MM.1S (cell line): ENCODE data around the gene FLT4.

Experiments used
- DNase-seq: peaks from one replicate; pipeline ENCODE4 v3.0.0-alpha.2; 2015
- H2AFZ ChIP-seq: fragments of 300-600 bp; sonication (generic); 2 replicates; pipeline ENCODE4 v1.6.0; 2016; ENCODE audit warnings: antibody characterized with exemption, low read length
- H3F3A ChIP-seq: fragments of 300-600 bp; sonication (generic); 2 replicates; pipeline ENCODE4 v1.6.1; 2016; ENCODE audit warnings: mild to moderate bottlenecking, antibody characterized with exemption, low read length, moderate library complexity, mixed read lengths; ENCODE audit not compliant: insufficient read depth
- H3K27ac ChIP-seq: fragments of 300-600 bp; sonication (generic); 2 replicates; pipeline ENCODE4 v1.5.1; 2016; ENCODE audit warnings: mild to moderate bottlenecking, low read length
- H3K27me3 ChIP-seq: fragments of 300-600 bp; sonication (generic); replicated peaks from 2 replicates; pipeline ENCODE4 v1.6.0; 2016; ENCODE audit warnings: low read length; ENCODE audit not compliant: insufficient read depth
- H3K36me3 ChIP-seq: fragments of 300-600 bp; sonication (generic); replicated peaks from 2 replicates; pipeline ENCODE4 v1.6.1; 2016; ENCODE audit warnings: mild to moderate bottlenecking, low read length, mixed read lengths; ENCODE audit not compliant: insufficient read depth
- H3K4me1 ChIP-seq: fragments of 300-600 bp; sonication (generic); 2 replicates; pipeline ENCODE4 v1.6.1; 2016; ENCODE audit warnings: low read length, mixed read lengths
- H3K4me2 ChIP-seq: fragments of 300-600 bp; sonication (generic); 2 replicates; pipeline ENCODE4 v1.6.0; 2016; ENCODE audit warnings: low read depth, low read length
- H3K4me3 ChIP-seq: fragments of 300-600 bp; sonication (generic); 2 replicates; pipeline ENCODE4 v1.5.1; 2016; ENCODE audit warnings: low read length, mixed read lengths
- H3K79me2 ChIP-seq: fragments of 300-600 bp; sonication (generic); 2 replicates; pipeline ENCODE4 v1.6.1; 2016; ENCODE audit warnings: mixed run types, low read length, mixed read lengths
- H3K9ac ChIP-seq: fragments of 300-600 bp; sonication (generic); 2 replicates; pipeline ENCODE4 v1.6.1; 2016; ENCODE audit warnings: low read length, mixed read lengths
- H3K9me2 ChIP-seq: fragments of 300-600 bp; sonication (generic); replicated peaks from 2 replicates; pipeline ENCODE4 v1.6.1; 2016; ENCODE audit warnings: mild to moderate bottlenecking, low read length, mixed read lengths; ENCODE audit not compliant: insufficient read depth
- H3K9me3 ChIP-seq: fragments of 300-600 bp; sonication (generic); replicated peaks from 2 replicates; pipeline ENCODE4 v1.6.1; 2016; ENCODE audit warnings: mild to moderate bottlenecking, low read length, mixed read lengths; ENCODE audit not compliant: insufficient read depth
- H4K20me1 ChIP-seq: fragments of 300-600 bp; sonication (generic); 2 replicates; pipeline ENCODE4 v1.6.1; 2016; ENCODE audit warnings: mild to moderate bottlenecking, low read length, moderate library complexity, mixed read lengths; ENCODE audit not compliant: insufficient read depth
- CTCF ChIP-seq: fragments of 300-600 bp; sonication (generic); IDR thresholded peaks from 2 replicates; pipeline ENCODE4 v1.5.1; 2016; ENCODE audit warnings: antibody characterized with exemption, low read length, mixed read lengths
- EZH2 ChIP-seq: fragments of 300-600 bp; sonication (generic); optimal IDR thresholded peaks from 2 replicates; pipeline ENCODE3; 2017; ENCODE audit warnings: low read depth, mild to moderate bottlenecking, antibody characterized with exemption, low read length, mixed read lengths
- EZH2phosphoT487 ChIP-seq: fragments of 300-600 bp; sonication (generic); IDR thresholded peaks from 2 replicates; pipeline ENCODE4 v1.6.1; 2018; ENCODE audit warnings: antibody characterized with exemption, low read length

The FLT4 gene

GRCh38 chr5:180648658-180649296, 623 bp downstream of the FLT4 start:
- no peaks in the 10 kb centered on the region for H4K20me1 ChIP-seq
- H3K36me3 ChIP-seq = no peaks in the 10 kb centered on the region
- H3K27ac ChIP-seq = no peak overlapping the region
- H3K79me2 ChIP-seq = no peaks in the 10 kb centered on the region
- no peak overlapping the region for H2AFZ ChIP-seq
- no peaks in the 10 kb centered on the region for H3K4me1 ChIP-seq
- no peak overlapping the region for H3K4me2 ChIP-seq
- H3F3A ChIP-seq = no peaks in the 10 kb centered on the region
- H3K9me3 ChIP-seq = no peaks in the 10 kb centered on the region
- H3K4me3 ChIP-seq = no peak overlapping the region
- H3K27me3 ChIP-seq = peaks cover 69% of the 10 kb centered on the region
- no peaks in the 10 kb centered on the region for H3K9me2 ChIP-seq
- no peak for DNase-seq
- TF ChIP-seq EZH2phosphoT487 = no peak
- H3K9ac ChIP-seq = no peak overlapping the region

- H3K27me3 ChIP-seq = peaks cover 72% of the 10 kb centered on the region
- no peaks in the 10 kb centered on the region for H4K20me1 ChIP-seq
- no peaks in the 10 kb centered on the region for H3K36me3 ChIP-seq
- H3K4me3 ChIP-seq = no peak overlapping the region
- no peaks in the 10 kb centered on the region for H3K9me2 ChIP-seq
- H3K9me3 ChIP-seq = no peaks in the 10 kb centered on the region
- no peak overlapping the region for H2AFZ ChIP-seq
- no peaks in the 10 kb centered on the region for H3K4me1 ChIP-seq
- H3K27ac ChIP-seq = no peak overlapping the region
- no peaks in the 10 kb centered on the region for H3F3A ChIP-seq
- no peak overlapping the region for H3K9ac ChIP-seq
- no peak for TF ChIP-seq EZH2
- no peak for TF ChIP-seq CTCF
- TF ChIP-seq EZH2phosphoT487 = no peak
- H3K4me2 ChIP-seq = no peak overlapping the region
- no peaks in the 10 kb centered on the region for H3K79me2 ChIP-seq
- DNase-seq = no peak
Measured at GRCh38 chr5:180647941-180648500, 1.4 kb downstream of the FLT4 start.

- H3K27me3 ChIP-seq = peaks cover 72% of the 10 kb centered on the region
- no peaks in the 10 kb centered on the region for H4K20me1 ChIP-seq
- no peak overlapping the region for H2AFZ ChIP-seq
- no peak overlapping the region for H3K4me2 ChIP-seq
- DNase-seq = no peak
- no peak overlapping the region for H3K27ac ChIP-seq
- H3K79me2 ChIP-seq = no peaks in the 10 kb centered on the region
- H3K9me2 ChIP-seq = no peaks in the 10 kb centered on the region
- H3K4me1 ChIP-seq = no peaks in the 10 kb centered on the region
- H3K9me3 ChIP-seq = no peaks in the 10 kb centered on the region
- H3K9ac ChIP-seq = no peak overlapping the region
- H3K36me3 ChIP-seq = no peaks in the 10 kb centered on the region
- TF ChIP-seq EZH2 = no peak
- no peak for TF ChIP-seq CTCF
- TF ChIP-seq EZH2phosphoT487 = no peak
- no peak overlapping the region for H3K4me3 ChIP-seq
- H3F3A ChIP-seq = no peaks in the 10 kb centered on the region
Measured at GRCh38 chr5:180647465-180647864, 1.9 kb downstream of the FLT4 start.

- Histone ChIP-seq H3K4me2 (no peak overlapping the region), H4K20me1 (no peaks in the 10 kb centered on the region), H3K9me3 (no peaks in the 10 kb centered on the region), H3K4me1 (no peaks in the 10 kb centered on the region), H3K36me3 (no peaks in the 10 kb centered on the region), H3K27ac (no peak overlapping the region), H3K4me3 (no peak overlapping the region), H3K79me2 (no peaks in the 10 kb centered on the region), H3K9me2 (no peaks in the 10 kb centered on the region), H3F3A (no peaks in the 10 kb centered on the region), H2AFZ (no peak overlapping the region), H3K9ac (no peak overlapping the region), H3K27me3 (peaks cover 71% of the 10 kb centered on the region)
- TF ChIP-seq EZH2phosphoT487 (no peak), EZH2 (no peak), CTCF (no peak)
- DNase-seq = no peak
Measured at GRCh38 chr5:180646963-180647305, 2.5 kb downstream of the FLT4 start.
